Trophoblast cell (in vitro differentiated cells and primary cell): Measurements from ENCODE around the gene TMEM80.
"Not testable (repeated sequence)": the region's sequence is repeated elsewhere in the genome, so short reads cannot be mapped to it uniquely, and the experiment has no call there.

Experiments used
- DNase-seq, 2 donors: peaks; one replicate each; pipeline ENCODE4 v3.0.0-alpha.2; 2016
- H2AFZ ChIP-seq: 2 replicates; pipeline ENCODE4 v1.6.1; 2013; ENCODE audit warnings: low read length, moderate library complexity, mild to moderate bottlenecking; ENCODE audit not compliant: insufficient read depth, poor library complexity
- H2AK5ac ChIP-seq: 2 replicates; pipeline ENCODE4 v1.6.1; 2013; ENCODE audit warnings: mild to moderate bottlenecking, low read length
- H2BK120ac ChIP-seq: 2 replicates; pipeline ENCODE4 v1.6.1; 2013; ENCODE audit warnings: low read length, mild to moderate bottlenecking, moderate library complexity; ENCODE audit not compliant: insufficient read depth, poor library complexity
- H2BK12ac ChIP-seq: 2 replicates; pipeline ENCODE4 v1.6.1; 2013; ENCODE audit warnings: mild to moderate bottlenecking, low read length, moderate library complexity
- H2BK5ac ChIP-seq: 2 replicates; pipeline ENCODE4 v1.6.1; 2013; ENCODE audit warnings: low read length, low read depth, moderate library complexity, mild to moderate bottlenecking; ENCODE audit not compliant: poor library complexity
- H3K14ac ChIP-seq: 2 replicates; pipeline ENCODE4 v1.6.1; 2013; ENCODE audit warnings: mild to moderate bottlenecking, low read length
- H3K18ac ChIP-seq: 2 replicates; pipeline ENCODE4 v1.6.1; 2013; ENCODE audit warnings: mild to moderate bottlenecking, low read length
- H3K23ac ChIP-seq: 2 replicates; pipeline ENCODE4 v1.6.1; 2013; ENCODE audit warnings: low read length
- H3K27ac ChIP-seq: 2 replicates; pipeline ENCODE4 v1.5.1; 2013; ENCODE audit warnings: low read depth, mild to moderate bottlenecking, inconsistent platforms, low read length, moderate library complexity
- H3K27me3 ChIP-seq: 2 replicates; pipeline ENCODE4 v1.6.1; 2013; ENCODE audit warnings: inconsistent platforms, mild to moderate bottlenecking, low read length, moderate library complexity; ENCODE audit not compliant: insufficient read depth
- H3K36me3 ChIP-seq, 2 experiments: 1 replicate in 1 of 2; 2 replicates in 1 of 2; pipeline ENCODE4 v1.6.1; 2013; ENCODE audit warnings: low read length in 2 of 2, mild to moderate bottlenecking in 2 of 2, moderate library complexity in 1 of 2; ENCODE audit not compliant: insufficient read depth in 2 of 2, control insufficient read depth in 1 of 2
- H3K4ac ChIP-seq: 2 replicates; pipeline ENCODE4 v1.6.1; 2013; ENCODE audit warnings: low read depth, mild to moderate bottlenecking, low read length, moderate library complexity
- H3K4me1 ChIP-seq, 2 experiments: 1 replicate in 1 of 2; 2 replicates in 1 of 2; pipeline ENCODE4 v1.6.1; 2013; ENCODE audit warnings: low read length in 2 of 2, mild to moderate bottlenecking in 2 of 2, moderate library complexity in 1 of 2; ENCODE audit not compliant: insufficient read depth in 2 of 2, control insufficient read depth in 1 of 2
- H3K4me2 ChIP-seq: 2 replicates; pipeline ENCODE4 v1.6.1; 2013; ENCODE audit warnings: inconsistent platforms, mild to moderate bottlenecking, low read length, moderate library complexity
- H3K4me3 ChIP-seq: 2 replicates; pipeline ENCODE4 v1.5.1; 2013; ENCODE audit warnings: mild to moderate bottlenecking, low read depth, low read length, inconsistent platforms
- H3K79me1 ChIP-seq: one replicate; pipeline ENCODE4 v1.6.1; 2013; ENCODE audit warnings: low read length
- H3K79me2 ChIP-seq: 2 replicates; pipeline ENCODE4 v1.6.1; 2013; ENCODE audit warnings: low read length, mild to moderate bottlenecking; ENCODE audit not compliant: control insufficient read depth, insufficient read depth, poor library complexity
- H3K9ac ChIP-seq: 2 replicates; pipeline ENCODE4 v1.6.1; 2013; ENCODE audit warnings: mild to moderate bottlenecking, low read length
- H3K9me3 ChIP-seq: 2 replicates; pipeline ENCODE4 v1.6.1; 2013; ENCODE audit warnings: low read depth, mild to moderate bottlenecking, control low read depth, inconsistent platforms, low read length; ENCODE audit not compliant: insufficient read depth
- H4K12ac ChIP-seq: 2 replicates; pipeline ENCODE4 v1.6.1; 2013; ENCODE audit warnings: low read depth, mild to moderate bottlenecking, low read length, moderate library complexity
- H4K8ac ChIP-seq: 2 replicates; pipeline ENCODE4 v1.6.1; 2013; ENCODE audit warnings: low read depth, mild to moderate bottlenecking, low read length, moderate library complexity
- H4K91ac ChIP-seq: one replicate; pipeline ENCODE4 v1.6.1; 2013; ENCODE audit warnings: low read depth, mild to moderate bottlenecking, low read length, moderate library complexity
- WGBS: extraction: QIAGEN DNeasy Blood & Tissue Kit; methylation state at CpG from one replicate; pipeline ENCODE4 v1.1.7; 2013; ENCODE audit warnings: missing lambda C conversion rate; ENCODE audit not compliant: insufficient read length, insufficient coverage; ENCODE audit errors: extremely low coverage; 5-methylcytosine and 5-hydroxymethylcytosine counted together

The TMEM80 gene

GRCh38 chr11:653136-653535 is 42.5 kb upstream of the TMEM80 start:
- H4K91ac ChIP-seq, result not testable (repeated sequence)
- WGBS, result no CpG with 5 or more reads among the region's 14 CpGs

DNA sequence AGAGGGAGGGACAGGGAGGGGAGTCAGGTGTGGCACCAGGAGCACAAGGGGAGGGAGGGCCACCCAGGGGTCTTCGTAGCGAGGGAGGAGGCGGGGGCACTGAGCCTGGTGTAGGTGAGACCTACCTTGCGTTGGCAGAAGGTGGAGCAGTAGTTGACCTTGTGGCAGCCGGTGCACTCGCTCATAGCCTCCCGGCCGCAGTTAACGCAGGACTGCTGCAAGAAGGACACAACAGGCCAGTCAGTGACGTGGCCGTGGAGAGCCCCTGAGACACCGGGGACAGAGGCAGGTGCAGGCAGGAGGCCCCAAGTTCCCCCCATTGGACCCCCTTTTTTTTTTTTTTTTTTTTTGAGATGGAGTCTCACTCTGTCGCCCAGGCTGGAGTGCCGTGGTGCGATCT is 41.8 kb upstream of the TMEM80 start:
- H3K9me3 ChIP-seq, result peaks cover 1% of the 10 kb centered on the region
- H3K4ac ChIP-seq, result no peak overlapping the region
- H3K14ac ChIP-seq, result no peak overlapping the region
- no peak overlapping the region for H2BK120ac ChIP-seq
- no peak overlapping the region for H3K4me2 ChIP-seq
- no CpG with 5 or more reads among the region's 15 CpGs for WGBS
- no peak overlapping the region for H3K9ac ChIP-seq
- no peak overlapping the region for H4K91ac ChIP-seq
- H3K4me3 ChIP-seq, result peak overlapping the region; percentile 52
- no peak overlapping the region for H3K23ac ChIP-seq
- H2BK5ac ChIP-seq, result no peak overlapping the region
- no peaks in the 10 kb centered on the region for H3K27me3 ChIP-seq
- no peak overlapping the region for H2AFZ ChIP-seq
- H3K36me3 ChIP-seq, result peaks cover 24 to 31% of the 10 kb centered on the region in 2 experiments
- no peak overlapping the region for H3K18ac ChIP-seq
- H3K4me1 ChIP-seq, result no peaks in the 10 kb centered on the region
- no peak overlapping the region for H4K8ac ChIP-seq
- H4K12ac ChIP-seq, result no peak overlapping the region
- no peaks in the 10 kb centered on the region for H3K79me1 ChIP-seq
- H3K79me2 ChIP-seq, result no peaks in the 10 kb centered on the region
- H3K27ac ChIP-seq, result no peak overlapping the region
- no peak overlapping the region for H2BK12ac ChIP-seq
- DNase-seq, result no peak
- no peak overlapping the region for H2AK5ac ChIP-seq

More at GRCh38 chr11:653136-653535, 42.5 kb upstream of the TMEM80 start:
- H2BK120ac ChIP-seq, H3K18ac ChIP-seq, H3K79me1 ChIP-seq, H2AK5ac ChIP-seq, H3K4me3 ChIP-seq, H3K9ac ChIP-seq, H3K4me2 ChIP-seq, H3K27ac ChIP-seq, H3K9me3 ChIP-seq, DNase-seq, H3K79me2 ChIP-seq, H4K12ac ChIP-seq, H2AFZ ChIP-seq, H3K27me3 ChIP-seq, H3K4me1 ChIP-seq, H3K14ac ChIP-seq, H3K23ac ChIP-seq, H4K8ac ChIP-seq, H2BK12ac ChIP-seq, H2BK5ac ChIP-seq, H3K4ac ChIP-seq: not testable (repeated sequence)
- peaks cover 22 to 27% of the 10 kb centered on the region in 2 experiments for H3K36me3 ChIP-seq

DNA sequence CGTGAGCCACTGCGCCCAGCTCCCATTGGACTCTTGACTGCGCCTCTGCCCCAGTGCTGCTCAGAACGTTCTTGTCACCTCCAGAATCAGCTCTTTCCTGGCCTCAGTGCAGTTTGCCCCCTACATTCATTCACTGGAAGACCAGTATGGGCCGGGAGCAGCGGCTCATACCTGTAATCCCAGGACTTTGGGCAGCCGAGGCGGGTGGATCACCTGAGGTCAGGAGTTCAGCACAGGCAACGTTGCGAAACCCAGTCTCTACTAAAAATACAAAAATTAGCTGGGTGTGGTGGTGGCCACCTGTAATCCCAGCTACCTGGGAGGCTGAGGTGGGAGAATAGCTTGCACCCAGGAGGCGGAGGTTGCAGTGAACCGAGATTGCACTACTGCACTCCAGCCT is 41.2 kb upstream of the TMEM80 start:
- not testable (repeated sequence) for H3K4me3 ChIP-seq, H3K27me3 ChIP-seq, H2BK5ac ChIP-seq, H4K8ac ChIP-seq, DNase-seq, H3K79me1 ChIP-seq, H3K18ac ChIP-seq, H3K79me2 ChIP-seq, H4K12ac ChIP-seq, H2BK12ac ChIP-seq, H2AFZ ChIP-seq, H3K9ac ChIP-seq, H4K91ac ChIP-seq, H3K4me1 ChIP-seq, H3K23ac ChIP-seq, H3K4me2 ChIP-seq, H3K14ac ChIP-seq, H3K4ac ChIP-seq, H3K27ac ChIP-seq, H2BK120ac ChIP-seq, H3K9me3 ChIP-seq, H2AK5ac ChIP-seq
- no CpG with 5 or more reads among the region's 12 CpGs for WGBS
- H3K36me3 ChIP-seq, result peaks cover 27 to 33% of the 10 kb centered on the region in 2 experiments

DNA sequence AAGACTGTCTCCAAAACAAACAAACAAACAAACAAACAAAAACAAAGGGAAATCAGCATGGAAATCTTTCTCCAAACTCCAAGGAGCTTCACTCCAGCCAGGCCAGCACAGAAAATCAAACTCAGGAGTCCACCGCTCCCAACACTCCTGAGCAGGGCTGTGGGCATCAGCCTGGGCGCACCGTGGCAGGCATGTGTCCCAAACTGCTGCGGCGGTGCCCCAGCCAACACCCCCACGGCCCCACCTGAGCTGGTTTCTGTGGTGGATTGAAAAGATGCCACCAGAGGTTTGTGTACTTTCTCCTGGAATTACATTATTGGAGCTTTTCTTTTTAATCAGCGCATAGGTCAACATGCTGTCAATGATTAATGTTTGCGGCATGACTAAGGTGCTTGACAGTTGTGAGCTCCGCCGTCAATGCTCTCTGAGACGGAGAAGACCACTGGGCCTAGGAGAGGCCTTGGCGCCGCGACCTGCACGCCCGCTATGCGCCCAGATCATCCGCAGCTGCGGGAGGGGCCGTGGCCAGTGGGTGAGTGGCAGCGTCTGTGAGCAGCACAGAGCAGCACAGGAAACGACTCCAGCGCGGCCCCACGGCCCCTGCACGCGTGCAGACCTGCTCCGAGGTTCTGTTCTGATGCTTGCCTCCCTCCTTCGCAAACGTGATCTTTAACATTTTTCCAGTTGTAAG is 40.4 kb upstream of the TMEM80 start:
- Histone ChIP-seq H3K18ac (no peak overlapping the region), H3K79me1 (no peaks in the 10 kb centered on the region), H3K27me3 (no peaks in the 10 kb centered on the region), H2BK120ac (no peak overlapping the region), H3K27ac (no peak overlapping the region), H2BK5ac (no peak overlapping the region), H3K4me2 (no peak overlapping the region), H4K91ac (no peak overlapping the region), H3K36me3 (peaks cover 29 to 34% of the 10 kb centered on the region in 2 experiments), H3K4ac (no peak overlapping the region), H2BK12ac (no peak overlapping the region), H3K4me1 (no peaks in the 10 kb centered on the region), H3K9ac (no peak overlapping the region), H4K8ac (no peak overlapping the region), H3K9me3 (peaks cover 1% of the 10 kb centered on the region), H2AFZ (no peak overlapping the region), H2AK5ac (no peak overlapping the region), H3K23ac (no peak overlapping the region), H4K12ac (no peak overlapping the region), H3K14ac (no peak overlapping the region), H3K4me3 (no peak overlapping the region), H3K79me2 (no peaks in the 10 kb centered on the region)
- WGBS, result no CpG with 5 or more reads among the region's 30 CpGs
- DNase-seq, result no peak
